GM18519 (cell line): ENCODE data around the gene XYLT1.

ENCODE experiments used
- ATAC-seq: cut with Tn5 transposase; IDR thresholded peaks from one replicate; pipeline ENCODE4 v1.9.1; 2021; ENCODE audit warnings: mild to moderate bottlenecking, moderate library complexity; ENCODE audit not compliant: unreplicated experiment, low FRiP score

The XYLT1 gene

DNA sequence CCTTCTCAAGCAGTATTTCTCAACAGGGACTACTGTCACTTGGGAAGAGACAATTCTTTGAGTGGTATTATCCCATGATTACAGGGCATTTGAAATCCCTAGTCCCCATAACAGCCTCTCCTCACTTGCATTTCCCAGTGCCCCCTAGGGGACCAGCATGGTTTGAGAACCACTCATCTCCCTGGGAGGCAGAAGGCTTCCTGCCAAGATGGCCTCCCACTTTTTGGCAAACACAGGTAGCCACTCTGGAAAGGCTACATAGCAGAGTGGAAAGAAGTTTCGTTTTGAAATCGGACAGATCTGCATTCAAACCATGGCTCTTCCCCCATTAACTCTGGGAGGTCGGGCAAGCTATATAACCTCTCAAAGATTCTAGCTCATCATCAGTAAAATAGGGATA lies 256.8 kb downstream of the XYLT1 start:
- ATAC-seq: no peak

DNA sequence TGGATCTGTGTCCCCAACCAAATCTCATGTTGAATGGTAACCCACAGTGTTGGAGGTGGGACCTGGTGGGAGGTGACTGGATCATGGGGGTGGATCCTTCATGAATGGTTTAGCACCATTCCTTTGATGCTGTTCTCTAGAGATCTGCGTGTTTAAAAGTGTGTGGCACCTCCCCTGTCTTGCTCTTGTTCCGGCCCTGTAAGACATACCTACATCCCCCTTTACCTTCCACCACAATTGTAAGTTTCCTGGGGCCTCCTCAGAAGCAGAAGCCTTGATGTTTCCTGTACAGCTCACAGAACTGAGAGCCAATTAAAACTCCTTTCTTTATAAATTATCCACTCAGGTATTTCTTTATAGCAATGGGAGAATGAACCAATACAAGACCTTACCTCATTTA lies 257.7 kb downstream of the XYLT1 start:
- no peak for ATAC-seq

DNA sequence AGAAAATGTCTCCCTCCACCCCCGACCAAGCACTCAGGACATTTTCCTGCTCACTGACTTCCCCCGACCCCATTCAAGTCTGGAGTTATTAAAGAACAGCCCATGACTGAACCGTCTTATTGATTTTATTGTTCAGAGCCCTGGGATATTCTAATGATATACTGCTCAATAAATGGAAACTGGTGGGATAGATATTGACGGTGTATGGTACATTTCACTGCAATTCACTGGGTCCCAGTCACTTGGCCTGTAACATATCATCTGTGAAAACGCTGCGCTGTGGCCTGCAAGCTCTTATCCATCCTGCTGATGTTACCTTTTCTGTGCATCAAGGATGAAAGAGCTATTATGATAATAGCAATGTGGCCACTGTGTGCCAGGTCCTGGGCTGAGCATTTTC lies 258.2 kb downstream of the XYLT1 start:
- ATAC-seq: no peak

DNA sequence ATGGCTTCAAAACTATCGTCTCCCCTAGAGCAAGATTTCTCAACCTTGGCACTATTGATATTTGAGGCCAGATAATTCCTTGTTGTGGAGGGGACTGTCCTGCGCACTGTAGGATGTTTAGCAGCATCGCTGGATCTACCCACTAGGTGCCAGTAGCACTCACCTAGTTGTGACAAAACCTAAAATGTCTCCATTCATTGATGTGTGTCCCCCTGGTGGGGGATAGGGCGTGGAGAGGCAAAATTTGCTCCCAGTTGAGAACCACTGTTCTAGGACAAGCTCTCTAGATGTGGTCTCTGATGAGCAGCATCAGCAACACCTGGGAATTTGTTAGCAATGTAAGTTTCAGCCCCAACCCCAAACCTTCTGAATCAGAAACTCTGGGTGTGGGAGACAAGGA lies 259.0 kb downstream of the XYLT1 start:
- ATAC-seq: no peak

DNA sequence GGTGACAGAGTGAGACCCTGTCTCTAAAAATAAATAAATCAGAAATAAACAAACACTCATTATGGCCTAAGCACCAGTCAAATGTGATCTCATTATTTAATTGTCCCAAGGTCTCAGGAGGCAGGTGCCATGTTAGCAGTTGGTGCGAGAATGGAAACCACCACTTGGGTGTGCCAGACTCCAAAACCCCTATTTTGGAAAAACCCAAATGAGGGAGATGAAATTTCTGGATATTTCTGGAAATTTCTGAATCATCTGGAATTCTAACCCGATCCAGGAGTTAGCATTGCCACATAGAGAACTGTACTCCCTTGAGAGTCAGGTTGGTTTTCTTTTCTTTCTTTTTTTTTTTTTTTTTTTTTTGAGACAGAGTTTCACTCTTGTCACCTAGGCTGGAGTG lies 264.0 kb downstream of the XYLT1 start:
- ATAC-seq: no peak

DNA sequence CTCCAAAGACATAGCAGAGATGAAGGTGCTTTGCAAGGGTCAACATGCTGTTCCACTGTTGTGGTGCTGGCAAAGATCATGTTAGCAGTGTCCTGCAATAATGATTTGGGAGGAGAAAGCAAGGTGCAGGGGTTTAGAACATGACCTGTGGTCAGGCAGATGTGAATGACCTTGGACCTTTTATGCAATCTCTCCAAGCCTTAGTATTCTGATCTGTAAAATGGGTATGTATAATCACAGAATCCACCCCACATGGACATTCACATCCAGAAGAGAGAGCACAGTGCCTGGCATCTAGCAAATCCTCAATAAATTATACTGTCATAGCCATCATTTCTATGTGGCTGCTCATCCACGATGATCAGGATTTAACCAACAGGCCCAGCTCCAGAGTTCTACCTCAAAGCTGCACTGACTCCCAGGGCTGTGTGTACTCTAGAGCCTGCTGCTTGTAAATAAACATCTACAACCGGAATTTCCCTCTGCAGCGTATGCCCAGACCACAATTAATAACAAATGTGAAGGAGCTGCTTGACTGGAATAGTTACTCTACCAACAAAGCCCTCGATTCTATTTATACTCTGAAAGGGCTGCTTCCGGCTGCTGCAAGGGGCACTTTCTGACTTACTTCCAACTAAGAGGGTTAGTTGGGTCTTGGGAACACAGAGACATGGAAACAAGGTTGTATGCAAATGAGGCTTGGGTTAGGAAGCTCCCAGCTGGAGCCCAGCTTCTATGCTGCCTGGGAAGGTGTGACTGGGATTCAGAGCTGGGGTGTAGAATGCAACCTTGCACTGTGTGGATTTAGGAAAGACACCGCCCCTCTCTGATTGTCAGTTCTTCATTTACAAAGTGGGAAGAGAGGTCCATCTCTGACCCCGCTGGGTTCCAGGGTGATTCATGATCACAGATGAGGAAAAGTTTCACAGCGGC lies 265.2 kb downstream of the XYLT1 start:
- no peak for ATAC-seq

DNA sequence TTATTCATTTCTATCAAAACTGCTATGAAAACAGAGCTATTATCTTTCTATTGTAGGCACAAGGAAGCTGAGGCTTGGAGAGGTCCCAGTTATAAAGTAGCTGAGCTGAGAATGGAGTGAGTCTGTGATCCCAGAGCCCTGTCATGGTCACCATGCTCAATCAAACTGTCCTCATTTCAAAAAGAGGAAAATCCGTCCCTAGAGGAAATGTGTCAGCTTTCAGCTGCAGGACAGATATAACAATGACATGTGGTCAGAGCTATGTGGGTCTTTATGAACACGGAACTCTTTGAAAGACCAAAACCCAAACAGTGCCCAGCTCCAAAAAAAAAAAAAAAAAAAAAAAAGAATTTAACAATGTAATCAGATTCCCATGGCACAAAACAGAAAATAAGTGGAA lies 266.1 kb downstream of the XYLT1 start:
- no peak for ATAC-seq

DNA sequence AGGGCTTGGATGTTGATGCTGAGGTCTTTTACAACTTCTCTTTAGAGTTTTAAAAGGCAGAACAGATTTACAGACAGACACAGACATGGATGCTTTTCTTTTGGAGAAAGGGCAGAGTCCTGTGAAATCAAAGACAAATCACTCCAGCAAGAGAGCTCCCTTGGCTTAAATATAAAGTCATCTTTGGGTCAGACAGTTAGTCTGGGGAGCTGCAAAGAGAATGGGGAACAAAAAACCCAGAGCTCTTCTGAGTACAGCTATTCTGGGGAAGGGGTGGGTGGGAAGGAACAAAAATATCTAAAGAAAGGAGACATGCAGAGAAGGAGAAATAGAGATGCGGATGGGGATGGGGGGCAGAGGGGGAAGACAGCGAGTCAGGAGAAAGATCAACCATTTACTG lies 266.6 kb downstream of the XYLT1 start:
- ATAC-seq: no peak

DNA sequence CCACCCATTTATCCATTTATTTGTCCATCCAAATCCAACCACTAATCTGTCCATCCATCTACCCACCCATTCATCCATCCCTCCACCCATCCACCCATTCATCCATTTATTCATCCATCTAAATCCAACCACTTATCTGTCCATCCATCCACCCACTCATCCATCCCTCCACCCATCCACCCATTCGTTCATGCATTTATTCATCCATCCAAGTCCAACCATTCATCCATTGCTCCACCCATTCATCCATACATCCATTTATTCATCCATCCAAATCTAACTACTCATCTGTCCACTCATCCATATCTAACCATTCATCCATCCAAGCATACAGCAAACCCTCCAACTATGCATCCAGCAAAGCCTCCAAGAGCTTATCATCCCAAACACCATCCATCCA lies 267.3 kb downstream of the XYLT1 start:
- ATAC-seq: no peak

DNA sequence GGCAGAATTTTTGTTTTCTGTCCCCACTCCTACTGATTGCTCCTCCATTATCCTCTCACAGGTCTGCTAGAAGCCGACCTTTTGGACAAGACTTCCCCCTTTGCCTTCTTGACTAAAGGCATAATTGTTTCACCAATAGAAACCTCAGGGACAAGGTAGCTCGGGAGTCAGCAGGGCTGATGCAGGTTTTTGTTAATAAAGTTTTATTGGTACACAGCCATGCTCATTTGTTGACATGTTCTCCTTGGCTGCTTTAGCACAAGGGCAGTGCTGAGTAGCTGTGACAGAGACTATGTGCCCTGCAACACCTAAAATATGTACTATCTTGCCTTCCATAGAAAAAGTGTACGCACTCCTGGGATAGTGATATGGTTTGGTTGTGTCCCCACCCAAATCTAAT lies 271.6 kb downstream of the XYLT1 start:
- no peak for ATAC-seq

DNA sequence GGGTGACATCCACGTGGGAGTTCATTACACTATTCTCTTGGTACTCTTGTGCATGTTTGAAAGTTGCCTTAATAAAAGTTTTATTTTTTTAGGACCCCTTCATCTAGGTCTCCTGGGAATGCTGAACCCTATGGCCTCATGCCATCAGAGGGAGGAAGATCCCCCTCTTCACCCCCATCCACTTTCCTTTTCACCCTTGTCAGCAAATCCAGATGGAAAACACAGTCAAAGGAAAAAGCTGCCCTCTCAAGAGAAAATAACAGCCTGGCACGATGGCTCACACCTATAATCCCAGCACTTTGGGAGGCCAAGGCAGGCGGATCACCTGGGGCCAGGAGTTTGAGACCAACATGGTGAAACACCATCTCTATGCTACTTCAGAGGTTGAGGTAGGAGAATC lies 274.2 kb downstream of the XYLT1 start:
- no peak for ATAC-seq

DNA sequence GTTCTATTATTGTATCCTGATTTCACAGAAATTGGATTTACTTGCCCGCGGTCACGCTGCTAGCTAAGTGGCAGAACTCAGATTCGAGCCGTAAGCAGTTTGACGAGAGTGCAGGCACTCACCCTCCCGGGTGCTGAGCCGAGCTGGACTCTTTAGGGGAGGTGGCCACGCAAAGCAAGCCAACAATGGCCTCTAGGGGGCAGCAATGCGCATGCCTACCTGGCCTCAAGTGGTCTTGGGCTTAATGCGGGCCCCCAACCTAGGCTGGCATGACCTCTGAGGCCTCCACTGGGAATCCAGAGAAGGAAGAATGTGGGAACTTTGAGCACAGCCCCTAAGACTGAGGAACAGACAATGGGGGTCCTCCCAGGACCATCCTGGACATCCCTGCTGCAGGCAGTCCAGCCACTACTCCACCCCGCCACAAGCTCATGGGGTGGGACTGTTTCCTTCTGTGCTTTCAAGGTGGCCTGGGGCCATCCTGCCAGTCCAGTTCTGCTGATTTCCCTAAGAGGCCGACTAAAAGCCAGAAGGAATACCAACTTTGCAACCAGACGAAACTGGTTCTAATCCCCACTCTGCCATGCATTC lies 276.5 kb downstream of the XYLT1 start:
- no peak for ATAC-seq

DNA sequence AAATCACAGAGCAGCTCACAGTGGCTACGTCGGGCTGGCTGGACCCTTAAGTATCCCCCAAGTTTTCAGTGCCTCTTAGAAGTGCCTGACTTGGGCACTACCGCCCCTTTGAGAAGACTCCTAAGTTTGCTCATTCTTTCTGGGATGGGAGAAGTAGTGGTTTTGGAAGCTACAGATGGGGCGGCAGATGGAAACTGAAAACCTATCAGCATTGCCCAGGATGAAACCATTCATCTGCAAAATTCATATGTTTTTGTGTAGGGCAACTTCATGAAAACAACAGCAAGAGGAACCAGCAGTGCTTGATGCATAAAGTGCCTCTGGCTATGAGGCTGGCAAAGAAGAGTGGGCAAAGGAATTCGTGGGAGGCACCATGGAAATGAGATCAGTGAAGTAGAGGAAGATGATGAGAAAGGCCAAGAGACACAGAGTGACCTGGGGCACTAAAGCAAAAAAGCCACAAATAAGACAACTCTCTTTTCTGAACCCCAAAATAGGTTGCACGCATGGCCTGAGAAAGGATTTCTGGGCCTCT lies 277.1 kb downstream of the XYLT1 start:
- ATAC-seq: no peak

DNA sequence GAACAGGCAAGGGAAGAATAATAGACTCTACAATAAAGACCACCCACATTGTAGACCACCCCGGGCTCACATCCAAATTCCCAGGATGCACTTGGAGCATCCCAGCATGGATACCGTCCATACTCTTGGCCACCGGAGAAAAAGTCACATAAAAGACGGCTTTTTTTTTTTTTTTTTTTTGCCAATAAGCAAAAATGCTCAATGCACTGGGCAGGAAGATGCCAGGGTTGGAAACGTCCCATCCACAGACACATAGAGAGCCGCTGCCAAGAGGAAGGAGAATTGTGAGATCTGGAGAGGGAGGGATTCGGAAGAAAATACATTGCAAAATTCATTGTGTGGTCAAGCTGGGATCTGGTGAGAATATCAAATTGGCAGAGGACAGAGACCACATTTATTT lies 286.7 kb downstream of the XYLT1 start:
- no peak for ATAC-seq

DNA sequence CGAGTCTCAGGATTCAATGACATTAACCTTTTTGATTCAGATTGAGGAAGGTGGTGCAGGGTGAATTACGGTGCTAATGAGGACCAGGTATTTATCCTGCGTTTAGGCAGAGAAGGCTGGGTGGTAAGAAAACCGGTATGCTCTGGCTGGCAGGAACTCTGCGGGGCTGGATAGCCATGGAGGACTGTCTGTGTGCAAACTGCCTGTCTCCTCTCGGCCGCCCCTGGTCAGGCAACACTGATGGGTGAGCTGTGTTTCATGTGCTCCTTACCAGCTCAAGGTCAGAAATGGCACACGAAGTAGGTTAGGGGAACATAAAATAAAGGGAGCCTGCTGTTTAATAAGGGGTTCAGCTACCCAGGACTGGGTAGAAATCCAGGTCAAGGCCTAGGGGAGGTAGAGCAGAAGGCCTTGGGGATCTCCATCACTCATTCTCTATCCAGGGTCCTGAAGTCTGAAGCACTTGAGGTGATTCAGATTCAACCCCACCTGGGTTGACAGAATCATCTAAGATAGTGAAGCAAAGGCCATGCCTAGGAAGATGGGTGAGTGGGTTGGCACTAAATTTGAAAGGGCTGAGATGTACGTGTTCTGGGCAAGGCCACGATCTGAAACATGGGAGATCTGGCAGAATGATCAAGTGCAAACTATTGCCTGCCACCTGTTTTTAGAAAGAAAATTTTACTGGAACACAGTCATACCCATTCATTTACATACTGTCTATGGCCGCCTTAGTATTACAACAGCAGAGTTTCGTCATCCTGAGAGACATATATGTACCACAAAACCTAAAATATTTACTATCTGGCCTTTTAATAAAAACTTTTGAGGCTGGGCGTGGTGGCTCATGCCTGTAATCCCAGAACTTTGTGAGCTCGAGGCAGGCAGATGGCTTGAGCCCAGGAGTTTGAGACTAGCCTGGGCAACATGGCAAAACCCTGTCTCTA lies 292.5 kb downstream of the XYLT1 start:
- ATAC-seq: no peak

DNA sequence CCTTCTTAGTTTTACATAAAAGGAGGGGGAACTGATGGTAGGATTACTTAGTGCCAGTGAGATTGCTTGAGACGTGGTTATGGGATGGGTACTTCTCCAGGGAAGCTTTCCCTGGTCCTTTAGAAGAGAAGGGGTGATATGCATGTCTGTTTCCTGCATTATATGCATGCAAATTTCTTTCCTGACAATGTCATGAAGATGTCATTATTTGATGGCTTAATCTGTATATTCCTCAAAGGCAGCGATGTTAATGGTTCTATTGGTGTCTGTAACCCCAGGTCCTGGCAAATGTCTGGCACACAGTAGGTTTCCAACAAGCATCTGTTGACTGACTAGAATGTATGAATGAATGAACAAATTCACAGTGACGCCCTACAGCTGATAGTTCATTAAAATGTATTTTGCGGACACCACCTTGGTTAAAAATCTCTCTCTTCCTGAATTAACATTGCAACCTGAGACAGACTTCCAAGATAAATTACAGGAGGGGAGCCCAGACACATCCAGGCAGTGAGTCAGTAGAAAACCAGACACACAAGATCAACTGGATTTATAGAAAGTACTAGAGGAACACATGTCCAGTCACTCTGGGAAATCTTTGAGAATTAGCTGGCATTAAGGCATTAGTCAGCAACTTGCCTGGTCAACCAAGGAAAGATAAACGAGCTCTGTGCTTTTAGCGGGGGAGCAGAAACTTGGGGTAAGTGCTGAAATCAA lies 293.4 kb downstream of the XYLT1 start:
- no peak for ATAC-seq

DNA sequence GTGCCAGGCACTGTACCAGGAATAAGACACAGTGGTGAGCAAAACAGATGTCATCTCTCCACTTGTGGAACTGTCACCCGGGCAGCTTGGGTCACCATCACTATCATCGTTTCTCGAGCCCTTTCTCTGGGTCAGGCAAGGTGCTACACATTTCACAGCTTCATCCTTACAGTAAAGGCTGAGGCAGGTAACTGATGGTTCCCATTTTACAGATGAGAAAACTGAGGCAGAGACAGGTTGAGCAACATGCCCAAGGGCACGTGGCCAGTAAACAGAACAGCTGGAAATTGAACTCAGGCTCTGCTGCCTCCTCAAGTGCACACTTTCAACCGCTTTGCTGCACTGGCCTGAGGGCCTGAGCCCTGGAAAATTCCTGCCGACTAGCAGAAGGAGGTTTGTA lies 294.6 kb downstream of the XYLT1 start:
- ATAC-seq: no peak

DNA sequence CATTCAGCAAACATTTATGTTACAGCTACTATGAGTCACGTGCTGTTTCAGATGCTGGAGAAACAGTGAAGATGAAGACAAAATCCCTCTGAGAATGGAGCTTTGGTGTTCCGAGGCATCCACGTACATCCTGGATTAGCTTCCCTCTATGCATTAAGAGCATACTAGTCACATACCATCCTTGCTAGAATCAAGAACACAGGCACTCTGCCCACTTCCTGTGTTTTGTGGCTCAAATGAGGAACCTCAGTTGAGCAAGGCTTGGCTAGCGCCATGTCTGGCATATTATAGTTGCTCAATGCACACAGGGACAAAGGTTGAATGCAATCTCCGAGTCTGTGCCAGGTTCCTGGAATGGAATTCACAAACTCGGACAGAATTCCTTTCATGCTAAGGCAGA lies 297.5 kb downstream of the XYLT1 start:
- no peak for ATAC-seq

DNA sequence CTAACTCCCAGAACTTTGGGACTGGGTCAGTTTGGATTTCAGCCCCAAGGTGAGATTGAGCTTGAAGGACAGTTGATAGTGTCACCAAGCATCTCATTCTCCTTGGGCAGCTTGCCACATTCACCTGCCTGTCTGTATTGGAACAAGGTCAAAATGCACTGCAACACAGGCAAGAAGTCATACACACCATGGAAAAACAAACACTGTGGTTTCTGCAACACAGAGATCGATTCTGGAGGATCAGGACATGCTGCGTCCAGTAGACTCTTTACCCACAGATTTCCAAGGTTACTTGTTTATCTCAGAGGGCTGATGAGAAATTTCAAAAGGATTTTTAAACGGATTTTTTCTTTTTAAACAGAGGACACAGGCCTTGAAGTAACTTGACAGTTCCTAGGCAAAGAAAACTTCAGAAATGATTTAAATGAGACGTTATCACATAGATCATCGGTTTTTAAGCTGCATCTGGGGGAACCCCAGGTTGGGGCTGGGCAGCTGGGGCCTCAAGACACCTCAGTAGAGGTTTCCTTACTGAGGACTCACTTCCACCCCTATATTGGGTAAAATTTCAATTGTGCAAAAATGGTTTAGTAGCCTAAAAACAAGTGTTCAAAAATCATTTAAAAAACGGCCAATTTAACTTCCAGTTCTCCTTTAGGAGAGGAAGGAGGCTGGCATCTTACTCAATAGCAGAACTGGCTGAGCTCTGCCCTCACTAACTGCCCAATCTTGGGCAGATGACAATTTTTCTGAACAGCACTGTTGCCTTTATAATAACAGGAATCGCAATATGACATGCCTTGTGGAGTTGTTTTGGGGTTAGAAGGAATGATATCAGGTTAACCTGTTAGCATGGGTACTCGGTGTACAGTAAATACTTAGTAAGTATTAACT lies 299.3 kb downstream of the XYLT1 start:
- ATAC-seq: no peak
